ENCODE measurements around the gene PCSK7.

Gene PCSK7

DNA sequence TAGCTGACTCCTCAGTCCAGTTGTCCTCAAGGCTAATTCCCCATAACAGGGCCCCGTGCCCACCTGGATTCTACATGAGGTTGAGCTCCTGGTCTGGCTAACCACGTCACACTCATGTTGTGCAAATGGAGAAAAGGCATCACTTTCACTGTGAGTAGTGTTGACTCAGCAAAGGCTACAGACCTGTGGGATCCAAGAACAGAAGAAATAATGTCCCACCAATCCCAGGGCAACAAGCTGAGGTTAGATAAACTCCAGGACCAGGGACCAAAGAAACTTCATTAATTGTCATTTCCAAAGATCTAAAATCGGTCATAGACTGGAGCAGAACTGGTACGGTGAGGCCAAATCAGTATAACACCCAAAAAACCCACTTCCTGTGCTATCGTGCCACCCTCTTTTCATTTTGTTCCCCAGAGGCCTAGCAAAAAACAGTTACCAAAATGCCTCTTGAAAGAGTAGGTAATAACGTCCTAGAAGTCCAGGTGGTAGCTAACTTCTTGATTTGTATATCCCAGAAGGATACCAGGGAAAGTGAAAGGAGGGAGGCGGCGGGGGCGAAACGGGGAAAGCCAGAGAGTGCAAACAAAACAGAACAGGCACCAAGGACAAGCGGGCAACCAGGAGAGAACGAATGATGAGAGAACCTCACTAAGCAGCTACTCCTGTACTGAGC is 1.4 kb downstream of the PCSK7 start:
- DNase-seq, result no peak

DNA sequence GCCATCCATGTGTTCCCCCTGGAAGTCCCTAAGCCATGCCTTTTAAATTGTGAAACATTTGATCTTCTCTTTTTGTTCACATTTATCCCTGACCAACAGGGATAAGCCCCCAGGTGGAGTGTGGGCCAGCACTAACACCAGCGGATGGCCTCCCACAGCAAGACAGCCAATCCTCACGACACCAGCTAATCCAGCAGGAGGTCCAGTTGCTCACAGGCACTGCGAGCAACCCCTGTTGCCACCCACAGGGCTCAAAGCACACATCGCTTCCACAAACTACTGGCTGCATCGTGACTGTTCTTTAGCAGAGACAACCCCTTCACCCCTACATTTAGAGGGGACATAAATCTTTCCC is 2.0 kb downstream of the PCSK7 start:
- no peak for DNase-seq

DNA sequence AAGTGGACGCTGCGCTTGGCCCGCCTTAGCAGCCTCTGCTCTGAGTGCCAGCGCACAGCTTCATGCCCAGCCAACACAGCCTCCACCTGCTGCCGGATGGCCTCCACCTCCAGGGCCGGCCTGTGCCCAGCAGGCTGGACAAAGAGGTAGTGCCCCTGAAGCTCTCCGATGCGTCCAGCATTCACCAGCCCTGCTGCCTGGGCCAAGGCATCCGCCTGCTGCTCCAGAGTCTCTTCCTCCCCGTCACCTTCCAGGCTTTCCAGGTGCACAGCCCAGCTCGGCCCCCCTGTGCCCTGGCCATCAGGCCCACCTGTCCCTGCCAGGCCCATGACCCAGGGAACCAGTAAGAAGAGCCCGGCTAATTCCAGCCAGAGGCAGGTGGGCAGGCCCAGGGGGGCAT is 2.5 kb downstream of the PCSK7 start:
- no peak for DNase-seq

DNA sequence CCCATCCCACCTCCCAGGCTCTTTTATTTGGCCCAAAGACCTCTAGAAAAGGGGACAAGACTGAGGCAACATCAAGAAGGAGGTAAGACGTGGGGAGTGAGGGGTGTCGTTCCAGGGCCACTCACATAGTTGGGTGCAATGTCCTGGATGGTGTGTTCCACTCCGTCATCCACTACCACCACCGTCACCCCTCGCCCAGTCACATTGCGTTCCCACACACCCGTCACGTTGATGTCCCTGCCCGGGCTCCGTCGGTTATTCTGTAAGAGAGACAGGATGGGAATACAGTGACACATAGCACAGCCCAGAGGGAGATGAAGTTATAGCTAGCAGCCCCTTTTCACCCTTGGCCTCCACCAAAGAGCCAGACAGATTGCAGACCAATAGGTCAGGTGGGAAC is 3.8 kb downstream of the PCSK7 start:
- DNase-seq, result no peak

DNA sequence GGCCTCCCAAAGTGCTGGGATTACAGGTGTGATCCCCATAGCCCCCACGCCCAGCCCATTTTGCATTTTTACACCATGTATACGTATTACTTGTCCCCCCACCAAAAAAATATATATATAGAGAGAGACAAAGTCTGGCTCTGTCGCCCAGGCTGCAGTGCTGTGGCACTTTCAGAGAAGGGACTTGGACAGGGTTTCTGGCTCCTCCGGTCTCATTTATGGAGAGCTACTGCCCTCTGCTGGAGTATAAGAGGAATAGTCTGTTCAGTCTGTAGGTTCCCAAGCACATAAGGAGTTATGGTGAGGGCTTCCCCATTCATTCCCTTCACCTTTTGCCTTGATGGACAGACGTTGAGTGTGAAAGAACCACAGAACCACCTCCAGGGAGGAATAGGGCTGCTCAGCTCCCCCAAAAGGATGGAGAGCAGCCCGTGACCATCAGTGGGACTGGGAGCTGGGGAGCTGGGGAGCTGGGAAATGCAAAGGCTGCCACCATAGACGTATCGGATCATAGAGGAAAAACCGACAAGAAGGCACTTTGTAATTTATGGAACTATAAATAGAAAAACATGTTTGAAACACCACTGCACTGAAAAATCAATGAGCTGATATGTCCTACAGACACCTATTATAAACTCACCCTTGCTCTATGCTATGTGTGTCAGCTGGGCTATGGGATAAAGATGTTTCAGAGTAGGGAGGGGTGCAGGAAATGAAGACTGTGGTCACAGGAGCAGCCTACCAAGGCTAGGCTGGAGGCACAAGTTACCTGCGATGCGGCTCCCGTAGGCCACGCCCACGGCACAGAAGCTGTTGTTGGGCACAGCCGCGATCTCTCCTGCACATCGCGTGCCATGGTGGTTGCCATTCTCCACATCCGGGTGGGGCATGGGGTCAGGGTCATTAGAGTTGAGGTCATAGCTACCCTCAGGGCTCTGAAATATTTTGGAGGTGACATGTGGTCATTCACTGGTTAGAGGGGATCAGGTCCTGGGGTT is 5.2 kb downstream of the PCSK7 start:
- peak; percentile 82 for DNase-seq

DNA sequence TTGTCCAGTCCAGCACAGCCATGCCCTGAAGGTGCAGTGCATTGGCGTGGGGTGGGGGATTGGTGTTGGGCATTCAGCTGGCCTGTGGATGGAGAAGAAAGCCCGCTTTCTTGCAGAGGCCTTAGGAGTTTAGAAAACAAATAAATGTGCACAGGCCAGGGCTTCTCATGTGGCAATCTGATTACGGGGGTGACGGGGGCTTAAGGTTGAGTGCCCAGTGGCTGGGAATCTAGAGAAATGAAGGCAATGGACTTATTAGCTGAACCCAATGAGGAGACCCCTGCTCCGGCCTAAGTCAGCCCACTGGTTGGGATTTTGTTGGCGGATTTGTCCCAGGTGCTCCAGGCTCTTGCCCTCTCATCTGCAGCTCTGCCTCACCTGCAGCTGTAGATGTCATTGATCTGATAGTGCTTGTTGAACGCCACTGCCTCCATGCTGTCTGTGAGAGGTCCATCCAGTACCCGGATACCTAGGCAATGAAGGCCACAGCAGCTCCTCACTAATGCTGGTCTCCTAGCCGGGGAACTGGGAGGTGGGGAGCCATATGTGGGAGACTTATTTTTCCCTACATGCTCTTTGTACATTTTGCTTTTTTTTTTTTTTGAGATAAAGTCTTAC is 6.2 kb downstream of the PCSK7 start:
- no peak for DNase-seq

DNA sequence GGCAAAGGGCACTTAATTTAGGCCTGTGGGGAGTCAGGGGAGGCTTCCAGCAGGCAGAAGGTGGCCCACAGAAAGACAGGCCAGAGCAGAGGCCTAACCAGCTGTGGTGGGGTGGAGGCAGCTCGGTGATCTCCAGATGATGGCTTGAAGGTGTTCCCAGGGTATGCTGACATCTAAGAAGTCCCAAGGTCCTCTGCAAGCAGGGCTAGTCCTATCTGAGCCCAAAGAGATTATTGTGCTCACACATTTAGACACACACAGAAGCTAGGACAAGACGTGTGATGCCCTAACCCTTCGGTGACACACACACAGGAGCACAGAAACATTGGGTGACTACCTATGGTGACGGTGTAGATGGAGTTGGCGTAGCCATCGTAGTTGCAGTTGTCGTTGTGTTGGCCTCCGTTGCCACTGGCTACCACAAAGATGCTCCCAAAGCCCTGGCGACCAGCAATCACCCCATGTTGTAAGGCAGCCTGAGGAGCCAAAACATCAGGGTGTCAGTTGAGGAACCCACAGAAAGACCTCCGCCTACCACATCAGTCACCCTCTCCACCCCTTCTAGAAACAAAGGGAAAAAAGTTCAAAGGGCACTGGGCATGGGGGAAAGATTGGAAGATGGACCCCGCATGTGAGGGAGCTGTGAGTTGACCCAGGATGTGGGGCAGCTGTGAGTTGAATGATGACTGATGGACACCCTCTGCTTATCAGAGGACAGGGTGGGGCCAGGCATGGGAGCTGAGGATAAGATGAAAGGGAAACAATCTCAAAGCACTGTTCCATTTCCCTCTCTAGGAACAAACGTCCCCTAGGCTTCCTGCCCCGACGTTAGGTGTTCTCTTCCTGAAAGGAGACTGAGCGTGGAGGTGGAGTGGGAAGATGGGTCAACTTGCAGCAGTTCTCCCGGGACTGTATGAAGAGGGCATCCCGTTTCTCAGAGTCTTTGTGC is 7.9 kb downstream of the PCSK7 start:
- DNase-seq, result no peak

DNA sequence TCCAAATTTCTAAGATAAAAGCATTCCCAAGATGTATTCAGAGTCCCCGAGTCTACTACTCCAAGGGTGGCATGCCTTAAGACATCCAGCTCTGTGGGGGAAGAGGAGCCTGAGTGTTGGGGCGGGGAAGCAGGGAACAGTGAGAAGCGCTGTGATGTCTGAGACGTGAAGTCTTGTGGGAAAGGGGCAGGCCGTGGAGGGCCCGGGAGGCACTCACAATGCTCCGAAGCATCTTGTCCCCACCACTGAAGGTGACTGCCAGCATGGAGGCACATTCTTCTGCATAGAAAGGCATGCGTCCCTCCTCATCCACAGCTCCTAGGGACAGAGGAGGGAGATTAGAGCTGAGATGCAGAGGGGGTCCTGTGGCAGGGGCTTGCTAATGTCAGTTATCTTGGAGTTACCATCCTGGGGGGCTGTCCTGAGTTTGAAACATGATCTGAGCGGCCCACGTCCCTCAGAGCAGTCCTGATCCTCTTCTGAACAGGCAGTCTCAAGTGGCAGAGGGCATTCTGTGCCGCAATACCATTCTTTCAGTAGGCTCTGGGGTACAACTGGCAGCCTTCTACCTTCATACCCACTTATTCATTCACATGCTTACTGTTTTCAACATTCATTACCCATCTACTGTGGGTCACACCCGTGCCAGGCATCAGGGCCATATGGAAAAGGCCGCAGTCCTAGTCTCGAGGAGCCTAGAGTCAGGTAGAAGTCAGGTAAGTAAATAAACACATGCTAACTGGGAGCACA is 8.7 kb downstream of the PCSK7 start:
- DNase-seq, result no peak

DNA sequence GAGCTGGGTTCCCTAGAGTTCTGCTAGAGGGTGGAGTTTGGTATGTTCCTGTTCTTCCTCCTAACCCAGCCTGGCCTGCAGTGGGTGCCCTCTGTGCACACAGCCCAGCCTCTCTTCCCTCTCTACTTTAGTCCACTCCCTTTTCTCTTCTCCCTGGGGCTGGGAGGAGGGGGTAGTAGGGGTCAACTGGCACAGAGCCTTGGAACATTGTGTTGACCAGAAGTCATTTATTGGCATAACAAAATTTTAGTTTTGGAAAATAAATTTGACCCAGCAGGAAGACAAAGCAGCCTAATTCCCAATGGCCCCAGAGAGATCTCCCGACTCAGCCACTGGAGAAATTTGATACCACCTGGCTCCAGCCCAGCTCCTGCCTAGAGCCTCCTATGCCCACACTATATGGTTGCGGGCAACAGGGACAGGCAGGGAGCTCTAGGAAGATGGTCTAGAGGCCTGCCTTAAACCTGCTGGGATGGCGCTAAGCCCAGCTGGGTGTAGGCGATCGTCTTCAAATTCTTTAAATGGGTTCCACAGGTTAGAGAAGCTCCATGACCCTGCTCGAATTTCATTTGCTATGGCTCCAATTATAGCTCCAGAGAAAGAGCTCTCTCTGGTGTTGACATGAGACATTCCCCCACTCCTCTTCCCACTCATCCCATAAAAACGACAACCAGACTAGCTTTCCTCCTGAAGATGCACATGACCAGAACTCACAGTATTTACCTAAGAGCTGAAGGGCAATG is 9.9 kb downstream of the PCSK7 start:
- DNase-seq, result no peak

DNA sequence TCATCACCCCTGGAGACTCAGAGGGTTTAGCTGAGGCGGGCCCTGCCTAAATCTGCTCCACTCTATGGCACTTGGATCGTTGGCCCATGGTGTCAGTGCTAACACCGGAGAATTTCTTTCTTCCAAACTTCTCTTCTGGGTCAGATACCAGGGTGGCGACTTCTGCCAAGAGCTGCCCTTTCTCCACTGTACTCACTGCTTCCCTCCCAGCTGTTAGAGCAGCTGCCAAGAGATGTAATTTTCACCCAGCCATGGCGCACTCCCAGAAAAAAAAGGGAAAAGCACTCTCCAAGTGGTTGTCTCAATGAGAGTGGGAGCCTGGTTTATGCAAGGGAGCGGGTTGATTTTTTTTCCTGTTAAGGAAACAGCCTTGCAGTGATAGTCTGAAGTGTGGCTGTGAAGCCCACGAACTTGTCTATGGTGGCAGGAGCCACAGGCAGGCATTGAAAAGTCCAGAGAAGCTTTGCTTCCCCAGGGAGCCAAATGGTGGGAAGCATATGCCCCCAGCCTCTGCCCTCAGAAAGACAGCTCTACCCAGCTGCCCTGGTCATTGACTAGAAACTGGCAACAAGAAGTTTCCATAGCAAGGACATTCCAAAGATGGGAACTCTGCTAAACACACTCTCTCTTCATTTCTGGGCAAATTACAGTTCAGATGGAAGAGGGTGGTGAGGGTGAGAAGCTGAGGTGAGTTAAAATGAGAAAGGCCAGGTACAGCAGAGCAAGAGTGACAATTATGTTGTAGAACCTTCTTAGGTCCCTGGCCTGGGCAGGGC is 10.7 kb downstream of the PCSK7 start:
- no peak for DNase-seq

DNA sequence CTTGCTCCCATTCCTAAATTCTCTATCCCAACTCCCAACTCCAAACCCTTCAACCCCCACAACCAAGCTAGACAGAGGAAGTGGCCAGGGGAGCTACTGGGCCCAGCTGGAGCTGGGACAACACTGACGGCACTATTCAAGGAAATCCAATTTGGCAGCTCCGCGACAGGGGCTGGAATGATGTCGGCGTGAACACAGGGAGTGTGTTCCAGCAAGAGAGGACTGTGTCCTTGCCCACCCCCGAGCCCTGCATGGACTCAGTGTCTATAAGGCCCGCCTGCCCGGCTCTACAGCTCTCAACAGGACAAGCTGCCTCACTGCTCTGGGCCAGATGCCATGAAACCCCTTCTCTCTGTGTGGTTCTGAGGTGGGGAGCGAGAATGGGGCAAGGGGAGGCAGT is 11.3 kb downstream of the PCSK7 start:
- DNase-seq, result peak; percentile 41

DNA sequence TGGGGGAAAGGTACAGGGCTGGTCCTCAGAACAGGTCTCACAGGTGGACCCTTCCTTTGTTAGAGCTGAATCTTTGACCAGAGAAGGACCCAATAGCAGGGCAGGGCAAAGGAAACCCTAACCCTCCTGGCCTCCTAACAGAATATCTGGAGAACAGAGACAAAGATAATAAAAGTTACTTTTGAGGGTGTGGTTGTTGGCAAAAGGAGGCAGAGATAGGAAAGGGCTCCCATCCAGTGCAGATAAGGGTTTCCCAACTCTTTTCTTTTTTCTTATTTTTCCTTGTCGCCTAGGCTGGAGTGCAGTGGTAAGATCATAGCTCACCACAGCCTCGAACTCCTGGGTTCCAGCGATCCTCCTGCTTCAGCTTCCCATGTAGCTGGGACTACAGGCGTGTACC is 11.9 kb downstream of the PCSK7 start:
- DNase-seq, result no peak

DNA sequence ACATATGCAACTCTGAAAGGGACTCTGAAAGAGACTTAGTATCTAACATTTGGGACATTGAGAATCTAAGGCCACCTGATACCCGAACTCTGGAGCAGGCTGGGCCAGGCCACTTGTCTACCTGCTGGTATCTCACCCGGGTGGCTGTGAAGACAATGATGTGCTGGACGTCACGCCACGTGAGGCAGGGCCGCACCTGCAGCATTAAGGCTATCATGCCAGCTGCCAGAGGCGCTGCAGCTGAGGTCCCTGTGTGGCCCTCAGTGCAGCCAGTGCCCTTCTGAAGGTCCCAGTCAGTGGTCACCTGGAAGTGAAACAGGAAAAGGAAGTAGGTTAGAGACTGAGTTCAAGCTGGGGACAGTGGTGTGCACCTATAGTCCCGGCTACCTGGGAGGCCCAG is 12.4 kb downstream of the PCSK7 start:
- DNase-seq, result no peak

DNA sequence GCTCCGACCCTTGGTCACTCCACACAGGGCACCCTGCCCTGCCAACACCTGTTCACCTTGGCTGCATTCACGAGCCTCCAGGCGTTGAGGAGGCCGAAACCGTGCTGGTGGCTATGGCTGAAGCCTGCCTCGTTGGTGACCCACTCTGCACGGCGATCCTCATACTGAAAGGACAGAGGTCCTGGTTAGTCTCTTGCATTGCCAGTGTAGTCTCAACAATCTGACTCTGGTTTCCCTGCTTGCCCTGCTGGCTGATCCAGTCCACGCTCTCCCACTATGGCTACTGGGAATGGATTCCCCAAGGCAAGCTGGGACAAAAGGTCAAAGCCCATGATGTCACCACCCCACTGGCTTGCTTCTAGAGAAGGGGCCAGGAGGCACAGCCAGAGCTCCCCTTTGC is 12.9 kb downstream of the PCSK7 start:
- no peak for DNase-seq

DNA sequence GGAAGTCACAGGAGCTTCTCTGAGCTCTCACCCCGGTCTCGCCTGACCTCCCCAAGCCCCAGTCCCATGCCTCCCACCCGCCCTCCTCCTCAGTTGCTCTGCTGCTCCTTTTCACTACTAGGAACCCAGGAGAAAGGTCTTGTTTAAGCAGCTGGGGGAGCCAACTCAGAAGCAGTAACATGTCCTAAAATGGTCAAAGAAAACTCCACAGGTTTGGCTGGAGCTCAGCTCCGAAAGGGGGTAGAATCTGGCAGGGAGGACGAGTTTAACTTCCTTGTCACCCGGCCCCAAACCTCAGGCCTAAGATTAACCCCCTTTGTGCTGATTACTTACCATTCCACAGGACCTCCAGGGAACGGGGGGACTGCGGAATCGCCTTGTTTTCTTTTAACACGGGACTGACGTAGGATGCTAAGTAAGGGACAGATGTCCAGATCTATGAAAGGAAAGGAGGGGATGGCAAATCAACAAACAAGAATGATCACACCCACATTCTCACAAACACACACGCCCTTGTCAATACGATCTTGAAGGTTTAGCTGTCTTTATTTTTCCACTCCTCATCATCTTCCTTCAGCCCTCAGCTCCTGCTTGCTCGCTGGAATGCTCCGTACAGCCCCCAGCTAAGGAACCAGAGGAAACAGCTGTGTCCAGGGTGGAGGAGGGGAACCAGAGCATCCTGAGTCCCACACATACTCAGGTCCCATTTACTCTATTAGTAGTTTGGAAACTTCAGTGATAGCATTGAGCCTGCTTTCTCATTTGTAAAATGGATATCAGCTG is 13.5 kb downstream of the PCSK7 start:
- no peak for DNase-seq

DNA sequence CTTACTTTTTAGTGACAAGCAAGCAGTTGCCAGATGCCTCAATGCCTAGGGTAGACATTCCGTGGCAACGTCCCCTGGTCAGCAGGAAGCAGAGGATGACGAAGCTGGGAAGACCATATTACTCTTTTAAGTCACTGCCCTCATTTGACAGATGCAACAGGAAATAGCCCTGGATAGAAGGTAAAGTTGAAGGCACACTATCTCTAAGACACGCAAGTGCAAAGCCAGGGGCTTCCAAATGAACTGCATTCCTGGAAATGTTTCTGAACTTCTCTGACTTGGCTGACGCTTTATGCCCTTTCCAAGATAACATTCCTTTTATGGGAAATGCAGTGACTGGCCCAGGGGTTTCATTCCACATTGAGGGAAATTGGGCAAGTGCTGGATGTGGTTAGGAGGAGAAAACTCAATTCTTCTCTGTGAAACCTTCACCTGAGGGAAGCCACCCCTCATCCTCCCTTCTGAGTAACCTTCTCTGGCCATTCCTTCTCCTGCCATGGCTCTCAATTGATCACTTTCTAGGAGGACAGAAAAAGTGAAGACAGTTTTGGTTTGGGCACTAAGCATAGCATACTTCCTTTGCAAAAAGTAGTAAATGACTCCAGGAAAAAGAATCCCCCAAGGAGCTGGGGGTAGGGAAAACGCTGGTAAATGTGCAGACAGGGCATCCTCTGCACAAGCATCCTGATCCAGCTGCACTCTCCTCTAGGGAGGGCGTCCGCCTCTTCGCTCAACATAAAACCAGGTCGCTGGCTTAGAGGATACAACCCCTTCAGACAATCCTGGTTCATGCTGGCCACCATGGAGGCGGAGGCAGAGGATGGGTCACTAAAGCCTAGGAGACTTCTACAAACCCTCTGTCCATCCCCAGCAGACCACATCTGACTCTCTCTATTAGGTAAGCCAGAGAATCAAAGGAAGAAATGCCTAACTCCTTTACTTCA is 14.5 kb downstream of the PCSK7 start:
- DNase-seq, result no peak

DNA sequence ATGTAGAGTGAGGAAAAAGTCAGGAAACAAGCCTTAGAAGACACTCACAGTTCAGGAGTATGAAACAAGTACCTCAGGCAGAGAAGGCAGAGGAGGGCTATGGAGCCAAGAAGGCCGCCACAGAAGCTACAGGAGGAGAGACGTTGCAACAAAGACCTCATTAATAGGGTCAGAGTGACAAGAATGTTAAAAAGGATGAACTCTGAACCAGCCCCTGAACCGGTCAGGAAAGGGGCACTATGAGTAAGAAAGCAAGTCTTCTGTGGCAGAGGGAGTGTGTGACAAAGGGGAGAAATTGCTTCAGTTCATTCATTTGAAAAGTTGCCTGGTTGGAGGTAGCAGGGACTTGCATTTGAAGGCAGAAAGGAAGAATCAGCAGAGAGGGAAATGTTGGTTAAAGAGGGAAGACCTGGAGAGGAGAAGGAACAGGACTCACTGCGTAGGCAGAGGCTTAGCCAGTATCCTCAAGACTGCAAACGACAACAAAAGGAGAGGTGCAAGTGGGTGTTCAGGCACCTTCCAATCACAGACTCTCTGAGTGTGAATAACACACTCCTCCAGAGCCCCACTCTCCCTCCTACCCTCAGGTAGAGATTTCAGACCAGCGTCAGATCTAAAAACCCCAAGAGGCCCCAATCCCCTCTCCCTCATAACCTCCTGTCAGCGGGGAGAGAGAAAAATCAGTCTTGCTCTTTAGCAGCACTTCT is 17.3 kb downstream of the PCSK7 start:
- DNase-seq, result no peak
